GM19043 (cell line): ENCODE data around the gene COMTD1.

Experiments
- ATAC-seq: cut with Tn5 transposase; IDR thresholded peaks from one replicate; pipeline ENCODE4 v1.9.1; 2021; ENCODE audit warnings: low read depth; ENCODE audit not compliant: unreplicated experiment

The COMTD1 gene

GRCh38 chr10:75235375-75236177, at the start of gene COMTD1:
Gene COMTD1 (minus strand): TSS chr10:75235957. CDS start chr10:75235928, 29 bp downstream.
- ATAC-seq, result peak; percentile 69

- no peak for ATAC-seq
These were observed 48.1 kb upstream of the COMTD1 start for GRCh38 chr10:75283671-75284470.

GRCh38 chr10:75283078-75283670, 47.4 kb upstream of the COMTD1 start:
- no peak for ATAC-seq

GRCh38 chr10:75281974-75282373, 46.2 kb upstream of the COMTD1 start:
- ATAC-seq, result no peak

- ATAC-seq, result no peak
These were observed 44.5 kb upstream of the COMTD1 start for GRCh38 chr10:75280236-75280635.

GRCh38 chr10:75276069-75276872, 40.5 kb upstream of the COMTD1 start:
- ATAC-seq, result no peak

- ATAC-seq, result no peak
These were observed 37.1 kb upstream of the COMTD1 start for GRCh38 chr10:75272896-75273295.

- no peak for ATAC-seq
These were observed 36.3 kb upstream of the COMTD1 start for GRCh38 chr10:75272094-75272493.

- ATAC-seq, result no peak
These were observed 33.8 kb upstream of the COMTD1 start for GRCh38 chr10:75269605-75270004.

- no peak for ATAC-seq
These were observed 31.2 kb upstream of the COMTD1 start for GRCh38 chr10:75266945-75267344.

- ATAC-seq, result no peak
These were observed 30.1 kb upstream of the COMTD1 start for GRCh38 chr10:75265856-75266255.

- ATAC-seq, result no peak
These were observed 28.0 kb upstream of the COMTD1 start for GRCh38 chr10:75263806-75264205.

- no peak for ATAC-seq
These were observed 26.3 kb upstream of the COMTD1 start for GRCh38 chr10:75261813-75262705.

- no peak for ATAC-seq
These were observed 25.2 kb upstream of the COMTD1 start for GRCh38 chr10:75260990-75261389.

- ATAC-seq, result no peak
These were observed 19.0 kb upstream of the COMTD1 start for GRCh38 chr10:75254739-75255138.

- ATAC-seq, result no peak
These were observed 17.8 kb upstream of the COMTD1 start for GRCh38 chr10:75253281-75254220.

GRCh38 chr10:75250934-75251333, 15.2 kb upstream of the COMTD1 start:
- no peak for ATAC-seq

- no peak for ATAC-seq
These were observed 12.0 kb upstream of the COMTD1 start for GRCh38 chr10:75247797-75248196.
